GM12878 (cell line): ENCODE data around the gene ENPP1. TPM values are rescaled to one million over a fixed set of nuclear protein-coding genes. Genes with fewer than 3 reads are reported as not detected.

Experiments used
- ATAC-seq: fragments of 200-7000 bp; cut with Tn5 transposase; 3 replicates; pipeline ENCODE4 v1.9.1; 2020; ENCODE audit warnings: mild to moderate bottlenecking, moderate library complexity
- BruUV-seq: library from RNA; stranded (reverse); fragments of 400-500 nt; replicated peaks from 2 replicates; lab custom pipeline; 2021; lab: Mats Ljungman, UMichigan
- CTCF ChIA-PET: fragments of 300-600 bp; sonication (Branson Sonifier 250); formaldehyde crosslinking; extraction: SDS; loops from one replicate; lab custom pipeline; 2021; ENCODE audit warnings: inconsistent platforms; lab: Yijun Ruan, JAX
- POLR2A ChIA-PET: fragments of 350-600 bp; formaldehyde crosslinking; extraction: SDS; loops from one replicate; lab custom pipeline; 2021; ENCODE audit warnings: inconsistent platforms; lab: Charles Lee
- RAD21 ChIA-PET: fragments of 300-600 bp; sonication (Branson Sonifier 250); formaldehyde crosslinking; loops from one replicate; lab custom pipeline; 2023; ENCODE audit warnings: antibody characterized with exemption; ENCODE audit not compliant: unreplicated experiment; lab: Charles Lee
- SMC1A ChIA-PET: fragments of 300-600 bp; sonication (Branson Sonifier 250); formaldehyde crosslinking; loops from one replicate; lab custom pipeline; 2023; ENCODE audit not compliant: unreplicated experiment, uncharacterized antibody; lab: Charles Lee
- DNase-seq: peaks from one replicate; pipeline ENCODE4 v3.0.0-alpha.2; 2011; ENCODE audit warnings: low read depth, low spot score
- FAIRE-seq: peaks from 3 replicates; lab custom pipeline; 2011; peaks lifted over from hg19 to GRCh38; lab: Jason Lieb, UNC
- H2AFZ ChIP-seq: 2 replicates; pipeline ENCODE4 v1.6.0; 2011; ENCODE audit warnings: low read depth, low read length, control low read depth; ENCODE audit not compliant: control insufficient read depth
- H3K27ac ChIP-seq: 2 replicates; pipeline ENCODE4 v1.5.1; 2011; ENCODE audit warnings: control low read depth; ENCODE audit not compliant: control insufficient read depth, insufficient read depth
- H3K27me3 ChIP-seq, 2 experiments: replicated peaks in 1 of 2; 2 replicates each; pipeline versions ENCODE4 v1.6.0 to v1.6.1; 2011; ENCODE audit warnings: low read length in 1 of 2; ENCODE audit not compliant: control insufficient read depth in 2 of 2, insufficient read depth in 2 of 2
- H3K36me3 ChIP-seq, 2 experiments: 2 replicates each; pipeline ENCODE4 v1.5.1; 2011; ENCODE audit warnings: low read length in 1 of 2; ENCODE audit not compliant: control insufficient read depth in 2 of 2, insufficient read depth in 2 of 2
- H3K4me1 ChIP-seq: 2 replicates; pipeline ENCODE4 v1.6.1; 2011; ENCODE audit warnings: mild to moderate bottlenecking, low read length, moderate library complexity, mixed read lengths; ENCODE audit not compliant: control insufficient read depth, insufficient read depth
- H3K4me2 ChIP-seq: 2 replicates; pipeline ENCODE4 v1.6.0; 2011; ENCODE audit warnings: control low read depth; ENCODE audit not compliant: control insufficient read depth, insufficient read depth
- H3K4me3 ChIP-seq: fragments of 200-600 bp; sonication (generic); 2 replicates; pipeline ENCODE4 v1.5.1; 2016
- H3K79me2 ChIP-seq: 2 replicates; pipeline ENCODE4 v1.6.0; 2011; ENCODE audit warnings: low read length; ENCODE audit not compliant: control insufficient read depth, insufficient read depth
- H3K9ac ChIP-seq: 2 replicates; pipeline ENCODE4 v1.8.0; 2011; ENCODE audit warnings: low read length, control low read depth, mixed read lengths; ENCODE audit not compliant: control insufficient read depth, insufficient read depth
- H3K9me3 ChIP-seq: replicated peaks from 3 replicates; pipeline ENCODE4 v1.5.1; 2011; ENCODE audit warnings: mild to moderate bottlenecking, low read length; ENCODE audit not compliant: control insufficient read depth, insufficient read depth
- H4K20me1 ChIP-seq: 2 replicates; pipeline ENCODE4 v1.6.0; 2011; ENCODE audit not compliant: control insufficient read depth, insufficient read depth
- ATF7 ChIP-seq: fragments of 450-650 bp; IDR thresholded peaks from 2 replicates; pipeline ENCODE4 v1.6.1; 2016; ENCODE audit warnings: low read depth, mild to moderate bottlenecking
- BMI1 ChIP-seq: fragments of 450-650 bp; IDR thresholded peaks from 2 replicates; pipeline ENCODE4 v1.6.1; 2016; ENCODE audit warnings: mild to moderate bottlenecking, moderate library complexity, borderline replicate concordance
- HDAC2 ChIP-seq: fragments of 200-600 bp; sonication (generic); IDR thresholded peaks from 2 replicates; pipeline ENCODE4 v1.6.1; 2017
- MTA2 ChIP-seq: fragments of 450-650 bp; IDR thresholded peaks from 2 replicates; pipeline ENCODE4 v1.6.1; 2016; ENCODE audit warnings: low read depth, mild to moderate bottlenecking, moderate library complexity
- MXI1 ChIP-seq: fragments of 150-350 bp; IDR thresholded peaks from 2 replicates; pipeline ENCODE4 v1.6.1; 2011; ENCODE audit warnings: low read depth, mild to moderate bottlenecking, inconsistent platforms, low read length, improper control_type of control experiment
- NFXL1 ChIP-seq: fragments of 450-650 bp; IDR thresholded peaks from 2 replicates; pipeline ENCODE4 v1.6.1; 2017; ENCODE audit warnings: antibody characterized with exemption, mild to moderate bottlenecking, borderline replicate concordance
- NR2F1 ChIP-seq: fragments of 450-650 bp; conservative IDR thresholded peaks from 2 replicates; pipeline ENCODE4 v1.6.1; 2017; ENCODE audit warnings: mild to moderate bottlenecking
- RAD21 ChIP-seq: IDR thresholded peaks from 2 replicates; pipeline ENCODE4 v1.6.1; 2011; ENCODE audit warnings: mild to moderate bottlenecking, low read depth, low read length, moderate library complexity; ENCODE audit not compliant: insufficient read depth
- RUNX3 ChIP-seq: IDR thresholded peaks from 2 replicates; pipeline ENCODE4 v1.6.1; 2012; ENCODE audit warnings: low read length, inconsistent platforms
- SREBF2 ChIP-seq: IDR thresholded peaks from 2 replicates; pipeline ENCODE4 v1.6.1; 2012; ENCODE audit warnings: mild to moderate bottlenecking, low read length
- ZBTB11 ChIP-seq: fragments of 450-650 bp; formaldehyde crosslinking; IDR thresholded peaks from 2 replicates; pipeline ENCODE4 v1.5.0; 2022; ENCODE audit warnings: mild to moderate bottlenecking, missing genetic modification characterization
- ZZZ3 ChIP-seq: IDR thresholded peaks from 2 replicates; pipeline ENCODE4 v1.6.1; 2011; ENCODE audit warnings: low read depth; ENCODE audit not compliant: control insufficient read depth, insufficient read length
- WGBS: methylation state at CpG from one replicate; pipeline ENCODE4 v1.1.6; 2016; ENCODE audit warnings: low lambda C conversion rate; ENCODE audit not compliant: insufficient replicate concordance, insufficient coverage; ENCODE audit errors: missing lambda C conversion rate; 5-methylcytosine and 5-hydroxymethylcytosine counted together
- in situ Hi-C: fragments of 300-500 bp; cut with MboI; formaldehyde crosslinking; loops from 9 replicates; pipeline ENCODE4 v1.14.3; 2018; ENCODE audit warnings: mixed read lengths
- intact Hi-C: fragments of 100-400 bp; cut with micrococcal nuclease; formaldehyde crosslinking; loops from one replicate; pipeline ENCODE4 v1.14.2; 2022; ENCODE audit not compliant: unreplicated experiment
- polyA plus RNA-seq, 11 experiments: library from polyadenylated mRNA; depleted of rRNA in 4 of 11; unstranded in 6 of 11; stranded (reverse) in 5 of 11; fragments of >200 nt; fragmentation: Nextera tagmentation in 4 of 11; fragmentation: Illumina TruSeq in 1 of 11; extraction: Ambion mirVana in 4 of 11; extraction: Trizol in 1 of 11; gene quantifications; 1 replicate in 1 of 11; 2 replicates in 10 of 11; pipeline versions ENCODE4 v1.2.1 to v1.2.3, GENCODE V29; 2011 to 2016; ENCODE audit warnings: inconsistent platforms in 2 of 11, missing spikeins in 2 of 11, low read depth in 1 of 11
- total RNA-seq, 4 experiments: library from RNA; depleted of rRNA in 3 of 4; stranded (reverse); fragments of >200 nt in 3 of 4; fragmentation: Illumina TruSeq in 1 of 4; extraction: Trizol in 1 of 4; gene quantifications; 2 replicates each; pipeline versions ENCODE4 v1.2.1 to v1.2.3, GENCODE V29; 2013 to 2021

ENPP1 gene
- total and polyA plus RNA-seq, 10 of the 15 experiments (the other 5 are each of a cell fraction or from before 2014, with no cell fraction given) = 0.03 to 0.05 TPM; not detected in 8

GRCh38 chr6:131861381-131861780 is 53.6 kb downstream of the ENPP1 start:
- Histone ChIP-seq H3K79me2 (no peaks in the 10 kb centered on the region), H3K4me3 (no peak overlapping the region), H3K27ac (no peak overlapping the region), H3K36me3 (no peaks in the 10 kb centered on the region), H3K4me2 (no peak overlapping the region), H3K27me3 (no peaks in the 10 kb centered on the region), H3K4me1 (no peaks in the 10 kb centered on the region), H3K9ac (no peak overlapping the region), H2AFZ (no peak overlapping the region), H4K20me1 (no peaks in the 10 kb centered on the region), H3K9me3 (no peaks in the 10 kb centered on the region)
- RAD21 ChIA-PET = no interaction called here
- POLR2A ChIA-PET = no interaction called here
- ATAC-seq = no peak
- BruUV-seq = no TSS peak
- in situ Hi-C loops (no loop called here), intact Hi-C loops (no loop called here)
- FAIRE-seq = no peak
- 88% methylated on average over 1 of the region's 1 CpG for WGBS
- CTCF ChIA-PET = interaction anchor here (0.7 kb wide), 1 partner anchor 12 kb away, joined by 3 read pairs; no protein-coding TSS in a partner anchor
- SMC1A ChIA-PET = no interaction called here
- TF ChIP-seq HDAC2 = no peak
- no peak for TF ChIP-seq SREBF2
- DNase-seq = no peak

- SMC1A ChIA-PET = no interaction called here
- Histone ChIP-seq H3K27ac (no peak overlapping the region), H3K27me3 (no peaks in the 10 kb centered on the region), H4K20me1 (no peaks in the 10 kb centered on the region), H3K4me1 (no peaks in the 10 kb centered on the region), H3K9ac (no peak overlapping the region), H3K9me3 (no peaks in the 10 kb centered on the region), H3K79me2 (no peaks in the 10 kb centered on the region), H3K4me3 (no peak overlapping the region), H3K4me2 (no peak overlapping the region), H2AFZ (no peak overlapping the region), H3K36me3 (no peaks in the 10 kb centered on the region)
- 49% methylated on average over 5 of the region's 5 CpGs for WGBS
- in situ Hi-C loops (no loop called here), intact Hi-C loops (no loop called here)
- no TSS peak for BruUV-seq
- ATAC-seq = no peak
- no peak for DNase-seq
- POLR2A ChIA-PET = no interaction called here
- no peak for FAIRE-seq
- CTCF ChIA-PET = no interaction called here
- RAD21 ChIA-PET = no interaction called here
- no peak for TF ChIP-seq MTA2
- no peak for TF ChIP-seq BMI1
- TF ChIP-seq NFXL1 = no peak
- TF ChIP-seq RUNX3 = no peak
- TF ChIP-seq ZZZ3 = no peak
- TF ChIP-seq MXI1 = no peak
- no peak for TF ChIP-seq NR2F1
- no peak for TF ChIP-seq ZBTB11 (CRISPR knock-in tag)
- no peak for TF ChIP-seq RAD21
- TF ChIP-seq ATF7 = no peak
Measured at GRCh38 chr6:131862476-131862875, 54.7 kb downstream of the ENPP1 start.
